Colonic mucosa (tissue), 4 donors: Measurements from ENCODE around the gene NKD2. TPM values are rescaled to one million over a fixed set of nuclear protein-coding genes. Genes with fewer than 3 reads are reported as not detected.
"Not testable (repeated sequence)": the region's sequence is repeated elsewhere in the genome, so short reads cannot be mapped to it uniquely, and the experiment has no call there.

ENCODE experiments used
- DNase-seq: peaks from one replicate; pipeline ENCODE4 v3.0.0-alpha.2; 2020
- H3K27ac ChIP-seq: fragments of 200-600 bp; one replicate; pipeline ENCODE4 v1.8.0; 2021
- H3K27me3 ChIP-seq: fragments of 200-600 bp; one replicate; pipeline ENCODE4 v1.8.0; 2021
- H3K36me3 ChIP-seq: fragments of 200-600 bp; one replicate; pipeline ENCODE4 v1.8.0; 2021
- H3K4me1 ChIP-seq: fragments of 200-600 bp; one replicate; pipeline ENCODE4 v1.8.0; 2021; ENCODE audit warnings: mild to moderate bottlenecking
- H3K4me3 ChIP-seq: fragments of 200-600 bp; one replicate; pipeline ENCODE4 v1.8.0; 2021
- H3K9ac ChIP-seq, 2 donors: one replicate each; pipeline ENCODE4 v1.7.0; 2013; ENCODE audit warnings: control low read depth in 2 of 2, low read depth in 2 of 2, low read length in 2 of 2
- H3K9me3 ChIP-seq: fragments of 200-600 bp; one replicate; pipeline ENCODE4 v1.8.0; 2021
- CTCF ChIP-seq: fragments of 200-600 bp; IDR thresholded peaks from one replicate; pipeline ENCODE4 v1.8.0; 2022; ENCODE audit warnings: antibody characterized with exemption, mild to moderate bottlenecking
- intact Hi-C: fragments of 100-400 bp; cut with DNase I; formaldehyde crosslinking; loops from one replicate; pipeline ENCODE4 v1.14.1; 2022
- total RNA-seq, 2 donors: library from RNA; stranded (reverse); fragmentation: NEBNext Ultra II Directional in 1 of 2; extraction: Animal tissue kit (Norgen Biotek cat#: 25700) in 1 of 2; gene quantifications; one replicate each; pipeline ENCODE4 v1.2.1, GENCODE V29; 2021
- donor health status: healthy.
- donor health status: DM: no; HTN: no; CAD: no.
- donor health status: DM: no; HTN: no; CAD: no.

Gene NKD2
- total RNA-seq, 2 donors from 2014 or later: 0.94 to 1.9 TPM

GRCh38 chr5:1078851-1079250 lies 70.2 kb downstream of the NKD2 start:
- Histone ChIP-seq H3K27ac (no peak overlapping the region), H3K36me3 (peaks cover 13% of the 10 kb centered on the region), H3K4me1 (no peaks in the 10 kb centered on the region), H3K9me3 (no peaks in the 10 kb centered on the region), H3K27me3 (no peaks in the 10 kb centered on the region), H3K4me3 (no peak overlapping the region), H3K9ac (no peak overlapping the region)
- intact Hi-C loops: no loop called here
- no peak for TF ChIP-seq CTCF
- no peak for DNase-seq

- peaks cover 16% of the 10 kb centered on the region for H3K36me3 ChIP-seq
- no peak for TF ChIP-seq CTCF
- intact Hi-C loops: no loop called here
- H3K27ac ChIP-seq: no peak overlapping the region
- no peaks in the 10 kb centered on the region for H3K27me3 ChIP-seq
- no peaks in the 10 kb centered on the region for H3K4me1 ChIP-seq
- no peaks in the 10 kb centered on the region for H3K9me3 ChIP-seq
- no peak for DNase-seq
- H3K4me3 ChIP-seq: no peak overlapping the region
- no peak overlapping the region for H3K9ac ChIP-seq
Observed at GRCh38 chr5:1079486-1079885, 70.9 kb downstream of the NKD2 start.

DNA sequence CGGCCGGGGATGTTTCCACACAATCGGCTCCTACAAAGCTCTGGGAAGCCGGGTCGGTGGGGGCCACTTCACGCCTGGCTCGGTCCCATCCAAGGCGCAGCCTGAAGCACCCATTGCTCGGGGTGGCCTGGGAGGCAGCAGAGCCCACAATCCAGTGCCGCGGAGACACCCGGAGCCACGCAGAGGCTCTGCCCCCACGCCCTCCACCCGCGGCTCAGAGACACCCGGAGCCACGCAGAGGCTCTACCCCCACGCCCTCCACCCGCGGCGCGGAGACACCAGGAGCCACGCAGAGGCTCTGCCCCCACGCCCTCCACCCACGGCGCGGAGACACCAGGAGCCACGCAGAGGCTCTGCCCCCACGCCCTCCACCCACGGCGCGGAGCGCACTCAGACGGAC lies 71.4 kb downstream of the NKD2 start:
- Histone ChIP-seq H3K36me3 (peaks cover 14% of the 10 kb centered on the region), H3K27me3 (no peaks in the 10 kb centered on the region), H3K4me3 (no peak overlapping the region), H3K9me3 (no peaks in the 10 kb centered on the region), H3K9ac (no peak overlapping the region), H3K27ac (no peak overlapping the region), H3K4me1 (no peaks in the 10 kb centered on the region)
- intact Hi-C loops: no loop called here
- DNase-seq: no peak
- no peak for TF ChIP-seq CTCF

- no peaks in the 10 kb centered on the region for H3K9me3 ChIP-seq
- intact Hi-C loops: no loop called here
- H3K27ac ChIP-seq: no peak overlapping the region
- H3K9ac ChIP-seq: no peak overlapping the region
- H3K36me3 ChIP-seq: peaks cover 14% of the 10 kb centered on the region
- no peak for TF ChIP-seq CTCF
- no peaks in the 10 kb centered on the region for H3K4me1 ChIP-seq
- DNase-seq: no peak
- no peaks in the 10 kb centered on the region for H3K27me3 ChIP-seq
- H3K4me3 ChIP-seq: no peak overlapping the region
Observed at GRCh38 chr5:1080432-1080831, 71.8 kb downstream of the NKD2 start.

GRCh38 chr5:1081519-1081918 lies 72.9 kb downstream of the NKD2 start:
- H3K9me3 ChIP-seq: no peaks in the 10 kb centered on the region
- no peak for DNase-seq
- H3K4me1 ChIP-seq: no peaks in the 10 kb centered on the region
- H3K9ac ChIP-seq: no peak overlapping the region
- TF ChIP-seq CTCF: no peak
- peaks cover 17% of the 10 kb centered on the region for H3K36me3 ChIP-seq
- no peak overlapping the region for H3K27ac ChIP-seq
- intact Hi-C loops: no loop called here
- no peaks in the 10 kb centered on the region for H3K27me3 ChIP-seq
- no peak overlapping the region for H3K4me3 ChIP-seq

- intact Hi-C loops, H3K9me3 ChIP-seq: not testable (repeated sequence)
- H3K36me3 ChIP-seq: peaks cover 21% of the 10 kb centered on the region
Observed at GRCh38 chr5:1083026-1083425, 74.4 kb downstream of the NKD2 start.

More at GRCh38 chr5:1083026-1083425, 74.4 kb downstream of the NKD2 start:
- not testable (repeated sequence) for H3K4me1 ChIP-seq, H3K27me3 ChIP-seq, H3K4me3 ChIP-seq, H3K9ac ChIP-seq, DNase-seq, H3K27ac ChIP-seq
